HG02973 (cell line): Measurements from ENCODE around the gene ACAD10.
"Not testable (repeated sequence)": the region's sequence is repeated elsewhere in the genome, so short reads cannot be mapped to it uniquely, and the experiment has no call there.

Experiments
- ATAC-seq: cut with Tn5 transposase; IDR thresholded peaks from one replicate; pipeline ENCODE4 v1.9.1; 2021; ENCODE audit warnings: moderate library complexity; ENCODE audit not compliant: unreplicated experiment

Gene ACAD10

GRCh38 chr12:111685811-111686573 is at the start of gene ACAD10, which contains the start of gene BRAP:
Gene ACAD10 (plus strand): TSS chr12:111686053. CDS start chr12:111692710, 6,657 bp downstream.
Gene BRAP (minus strand): TSS chr12:111685956. CDS start chr12:111685792, 164 bp downstream.
- ATAC-seq, result peak; percentile 78

GRCh38 chr12:111636209-111636945 is 49.5 kb upstream of the ACAD10 start:
- ATAC-seq, result no peak

DNA sequence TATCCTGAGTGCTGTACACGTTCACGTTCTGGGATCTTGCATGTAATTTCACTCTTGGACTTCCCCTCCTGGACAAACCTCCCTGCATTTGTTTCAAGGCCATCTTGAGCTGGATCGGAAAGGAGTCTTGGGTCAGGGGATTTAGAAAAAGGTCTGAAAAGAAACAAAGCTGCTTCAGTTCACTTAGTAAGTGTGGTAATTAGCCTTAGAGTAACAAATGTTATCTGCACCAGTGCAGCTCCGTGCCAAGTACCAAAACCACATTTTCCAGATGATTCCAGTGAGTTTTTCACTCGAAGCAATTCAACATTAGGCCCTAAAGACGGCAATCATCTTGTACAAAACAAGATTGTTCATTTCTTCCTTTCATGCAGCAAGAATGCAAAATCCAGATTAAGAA is 47.3 kb upstream of the ACAD10 start:
- no peak for ATAC-seq

- no peak for ATAC-seq
Measured at GRCh38 chr12:111640506-111640905, 45.3 kb upstream of the ACAD10 start.

DNA sequence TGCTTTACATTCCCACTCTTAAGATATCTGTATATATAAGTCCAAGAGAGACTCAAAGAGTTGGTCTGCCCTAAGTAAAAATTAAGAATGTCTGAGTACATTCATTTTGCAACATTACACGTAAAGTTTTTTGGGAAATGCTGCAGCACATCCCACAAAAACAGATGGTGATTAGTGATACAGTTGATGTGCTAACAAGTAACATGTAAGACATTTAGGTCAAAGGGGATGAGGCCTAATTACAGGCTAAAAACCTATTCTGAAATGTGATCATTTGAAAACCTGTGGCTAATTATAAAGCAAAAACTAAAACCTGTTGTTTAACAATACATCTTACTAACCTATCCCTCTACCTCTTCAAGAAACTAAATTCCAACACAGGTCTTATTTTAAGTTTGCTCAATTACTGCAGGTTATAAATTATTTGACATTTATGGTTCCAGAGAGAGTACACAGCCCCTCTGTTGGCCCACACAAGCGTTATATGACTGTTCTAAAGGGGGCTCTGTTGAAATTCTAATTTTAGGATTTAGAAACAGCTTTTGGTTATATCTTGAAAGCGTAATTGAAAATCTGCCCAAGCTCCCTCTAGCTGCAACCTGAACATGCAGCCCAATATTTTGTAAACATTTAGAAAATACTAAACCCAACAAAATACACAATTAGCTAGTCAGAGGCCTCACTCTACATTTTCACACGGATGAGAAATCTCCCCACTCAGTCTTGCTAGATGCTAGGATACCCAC is 43.0 kb upstream of the ACAD10 start:
- ATAC-seq, result no peak

DNA sequence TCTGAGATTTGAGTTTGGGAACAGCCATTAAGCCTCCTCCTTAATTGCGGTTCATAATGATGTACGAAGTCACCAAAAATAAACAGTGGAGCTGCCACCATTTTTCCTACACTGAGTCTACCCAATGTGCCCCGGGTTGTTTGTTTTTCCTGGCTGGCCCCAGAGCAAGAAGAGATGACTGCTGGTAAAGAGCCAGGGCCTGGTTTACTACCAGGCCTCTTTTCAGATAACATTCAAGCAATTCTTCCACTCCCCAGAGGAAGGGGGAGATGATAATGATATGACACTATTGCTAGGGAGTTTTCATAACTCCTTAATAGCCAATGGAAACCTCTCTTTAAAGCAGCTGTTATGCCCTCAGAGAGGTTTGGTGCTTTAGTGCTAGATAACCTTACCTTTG is 42.4 kb upstream of the ACAD10 start:
- no peak for ATAC-seq

DNA sequence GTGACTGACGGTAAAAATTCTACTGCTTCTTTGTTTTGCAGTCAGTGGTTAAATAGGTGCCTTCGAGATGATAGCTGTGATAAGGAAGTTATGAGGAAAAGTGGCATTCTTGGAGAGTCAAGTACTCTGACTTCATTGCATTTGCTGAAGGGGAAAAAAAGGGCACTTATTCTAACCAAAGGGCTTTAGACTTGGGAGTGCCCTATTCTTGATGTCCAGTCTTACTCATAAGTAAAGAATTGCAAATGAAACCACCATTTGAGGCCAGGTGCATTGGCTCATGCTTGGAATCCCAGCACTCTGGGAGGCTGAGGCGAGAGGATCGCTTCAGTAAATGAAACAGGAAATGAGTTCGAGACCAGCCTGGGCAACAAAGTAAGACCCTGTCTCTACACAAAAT is 40.4 kb upstream of the ACAD10 start:
- ATAC-seq, result no peak

DNA sequence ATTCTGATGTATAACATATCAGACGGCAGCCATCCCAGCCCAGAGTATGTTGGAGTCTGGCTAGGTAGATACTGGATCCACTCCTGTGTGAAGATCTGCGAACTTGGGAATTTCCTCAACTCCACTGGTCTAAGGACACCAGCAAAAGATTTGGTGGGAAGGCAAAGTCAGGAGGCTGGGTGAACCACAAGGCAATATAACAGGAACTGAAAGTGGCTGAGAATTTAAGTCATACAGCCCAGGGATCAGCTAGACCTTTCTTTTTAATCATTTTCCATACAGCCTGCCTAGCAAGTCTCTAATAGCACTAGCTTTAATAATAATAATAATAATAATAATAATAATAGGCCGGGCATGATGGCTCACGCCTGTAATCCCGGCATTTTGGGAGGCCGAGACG is 34.9 kb upstream of the ACAD10 start:
- no peak for ATAC-seq

GRCh38 chr12:111652530-111652929 is 33.3 kb upstream of the ACAD10 start:
- ATAC-seq, result not testable (repeated sequence)

- ATAC-seq, result no peak
Measured at GRCh38 chr12:111653596-111653995, 32.3 kb upstream of the ACAD10 start.

GRCh38 chr12:111655356-111655755 is 30.5 kb upstream of the ACAD10 start:
- no peak for ATAC-seq

DNA sequence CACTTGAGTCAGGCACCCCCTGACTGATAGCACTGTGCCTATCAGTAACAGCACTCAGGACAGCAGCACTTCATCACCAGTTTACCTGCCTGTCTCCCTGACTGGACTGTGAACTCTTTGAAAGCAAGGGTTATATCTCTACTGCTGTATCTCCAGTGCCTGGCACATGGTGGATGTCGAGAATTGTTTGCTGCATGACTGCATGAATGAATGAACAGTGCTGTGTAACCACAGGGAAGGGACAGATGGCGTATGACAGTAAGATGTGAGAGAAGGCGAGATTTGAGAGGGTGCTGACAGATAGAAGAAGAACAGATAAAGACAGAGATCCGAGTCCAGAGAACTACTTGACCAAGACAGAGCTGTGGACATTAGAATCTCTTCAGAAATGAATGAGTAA is 29.8 kb upstream of the ACAD10 start:
- no peak for ATAC-seq

GRCh38 chr12:111664499-111664898 is 21.4 kb upstream of the ACAD10 start:
- ATAC-seq, result no peak

- no peak for ATAC-seq
Measured at GRCh38 chr12:111664961-111665865, 20.6 kb upstream of the ACAD10 start.

DNA sequence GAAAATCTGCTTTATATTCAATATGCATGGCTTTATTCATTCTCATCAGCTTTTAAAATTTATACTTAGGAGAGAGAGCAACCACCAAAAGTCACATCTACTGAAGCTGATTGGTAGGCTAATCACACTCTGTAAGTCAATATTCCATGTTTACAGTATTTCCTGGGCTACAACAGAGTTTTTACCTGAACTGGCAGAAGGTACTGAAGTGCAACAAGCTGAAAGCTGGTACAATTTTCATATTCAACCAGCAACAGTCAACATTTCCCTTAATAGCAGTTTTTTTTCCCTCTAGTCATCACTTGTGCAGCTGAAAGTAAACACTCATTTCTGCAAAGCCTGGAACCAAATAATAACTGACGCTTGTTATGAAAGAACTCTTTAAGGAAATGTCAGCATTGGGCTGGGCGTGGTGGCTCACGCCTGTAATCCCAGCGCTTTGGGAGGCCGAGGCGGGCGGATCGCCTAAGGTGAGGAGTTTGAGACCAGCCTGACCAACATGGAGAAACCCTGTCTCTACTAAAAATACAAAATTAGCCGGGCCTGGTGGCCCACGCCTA is 13.0 kb upstream of the ACAD10 start:
- ATAC-seq, result no peak

- ATAC-seq, result no peak
Measured at GRCh38 chr12:111673503-111673902, 12.3 kb upstream of the ACAD10 start.

GRCh38 chr12:111677186-111677585 is 8.7 kb upstream of the ACAD10 start:
- no peak for ATAC-seq

GRCh38 chr12:111684485-111685198 is 1.2 kb upstream of the ACAD10 start:
- not testable (repeated sequence) for ATAC-seq

DNA sequence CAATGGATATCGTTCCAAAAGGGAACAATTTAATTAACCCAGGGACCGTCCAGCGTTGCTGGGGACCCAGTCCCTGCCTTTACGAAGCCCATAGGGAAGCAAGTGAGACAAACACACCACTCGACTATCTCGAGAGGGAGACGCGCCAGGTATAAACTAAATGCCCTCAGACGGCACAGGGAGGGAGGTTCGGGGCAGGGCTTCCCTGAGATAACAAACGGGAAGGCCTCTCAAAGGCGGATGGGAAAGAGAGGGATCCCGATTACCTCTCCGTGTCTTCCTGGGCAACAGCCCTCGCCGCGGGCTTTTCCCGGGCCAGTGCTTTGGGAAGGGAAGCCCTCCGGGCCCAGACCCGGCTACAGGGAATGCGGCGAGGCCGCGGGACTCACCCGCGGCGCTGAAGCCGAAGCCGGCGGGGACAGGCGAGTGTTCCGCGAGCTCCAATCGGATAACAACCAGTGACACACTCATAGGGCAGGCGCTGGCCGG is 487 bp upstream of the ACAD10 start:
- no peak for ATAC-seq
